ENCODE data around the gene MAGEA11.
"Not testable (repeated sequence)": the region's sequence is repeated elsewhere in the genome, so short reads cannot be mapped to it uniquely, and the experiment has no call there.

The MAGEA11 gene

DNA sequence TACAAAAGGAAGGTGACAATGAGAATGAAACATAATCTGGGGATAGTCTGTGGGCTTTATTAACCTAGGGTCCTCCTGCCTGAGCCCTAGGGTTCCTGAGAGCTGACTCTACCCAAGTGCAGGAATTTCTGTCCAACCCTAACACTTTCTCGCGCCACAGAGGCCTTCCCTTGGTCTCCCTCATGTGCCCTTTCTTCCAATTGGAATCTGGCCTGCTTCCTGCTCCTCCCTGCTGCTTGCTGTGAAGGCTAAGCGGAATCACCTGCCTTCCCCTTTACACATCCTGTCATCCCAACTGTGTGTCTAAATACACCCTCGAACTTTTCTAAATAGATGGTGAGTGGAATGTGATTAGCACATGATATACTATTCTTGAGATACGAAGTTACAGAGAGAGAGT is 5.9 kb downstream of the MAGEA11 start:
- DNase-seq (ENCODE audit: low read depth, low spot score) = no peak

DNA sequence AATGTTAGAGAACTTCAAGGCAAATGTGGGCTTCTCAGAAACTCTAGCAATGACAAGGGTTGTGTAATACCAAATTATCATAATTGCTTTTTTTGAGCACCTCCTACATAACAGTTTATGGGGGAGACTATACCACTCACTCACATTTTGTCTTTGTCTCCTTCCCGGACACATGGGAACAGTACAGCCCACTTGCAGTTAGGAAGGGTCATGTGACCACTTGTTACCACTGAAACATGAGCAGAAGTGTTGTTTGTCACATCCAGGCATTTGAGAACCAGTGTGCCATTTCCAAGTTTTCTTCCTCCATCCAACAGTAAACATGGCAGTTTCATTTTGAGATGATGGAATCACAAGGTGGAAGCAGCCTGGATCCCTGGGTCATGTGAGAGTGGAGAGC is 6.9 kb downstream of the MAGEA11 start:
- no peak for DNase-seq (ENCODE audit: low read depth, low spot score)

DNA sequence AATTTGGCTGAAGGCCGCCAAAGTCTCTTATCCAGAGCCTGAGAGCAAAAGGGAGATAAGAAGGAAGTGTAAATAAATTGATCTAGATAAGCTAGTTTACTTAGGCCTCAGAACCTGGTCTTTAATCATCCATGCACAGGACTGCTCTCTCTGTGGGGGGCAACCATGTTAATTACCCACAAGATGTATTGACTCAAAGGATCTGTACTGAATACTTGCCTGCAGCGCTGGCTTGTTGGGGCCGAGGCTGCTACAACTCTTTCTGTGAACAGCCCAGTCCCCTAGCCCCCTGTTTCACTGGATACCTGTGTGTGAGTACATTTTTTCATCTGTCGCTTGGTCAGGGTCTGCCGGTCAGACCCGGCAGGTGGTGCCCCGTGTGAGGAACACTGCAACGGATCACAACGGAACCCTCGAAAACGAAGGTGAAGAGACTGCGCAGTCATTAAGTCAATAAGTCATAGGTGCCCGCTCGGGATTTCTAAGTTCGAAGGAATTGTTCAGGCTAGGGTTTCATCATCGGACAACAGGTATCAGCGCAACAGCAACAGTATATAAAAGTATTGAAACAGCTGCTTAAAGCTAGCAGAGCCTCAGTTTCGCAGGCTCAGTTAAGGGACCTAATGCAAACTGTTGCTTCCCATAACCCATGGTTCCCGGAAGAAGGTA is 8.3 kb downstream of the MAGEA11 start:
- peak; percentile 62 for DNase-seq (ENCODE audit: low read depth, low spot score)

DNA sequence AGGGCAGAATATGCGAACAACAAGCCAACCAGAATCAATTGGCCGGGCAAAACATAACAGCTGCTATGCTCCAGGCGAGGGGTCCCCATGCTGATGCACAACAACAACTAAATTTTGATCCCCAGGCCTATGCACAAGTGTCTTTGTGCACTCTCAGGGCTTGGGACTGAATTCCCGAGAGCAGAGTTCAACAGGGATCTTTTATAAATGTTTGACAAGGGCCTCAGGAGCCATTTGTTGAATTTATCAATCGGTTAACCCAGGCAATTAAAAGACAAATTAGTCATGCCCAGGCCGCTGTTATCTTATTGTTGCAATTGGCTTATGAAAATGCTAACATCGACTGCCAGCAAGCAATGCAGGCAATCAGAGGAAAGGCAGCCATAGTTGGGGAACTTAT is 9.4 kb downstream of the MAGEA11 start:
- not testable (repeated sequence) for DNase-seq (ENCODE audit: low read depth, low spot score)

DNA sequence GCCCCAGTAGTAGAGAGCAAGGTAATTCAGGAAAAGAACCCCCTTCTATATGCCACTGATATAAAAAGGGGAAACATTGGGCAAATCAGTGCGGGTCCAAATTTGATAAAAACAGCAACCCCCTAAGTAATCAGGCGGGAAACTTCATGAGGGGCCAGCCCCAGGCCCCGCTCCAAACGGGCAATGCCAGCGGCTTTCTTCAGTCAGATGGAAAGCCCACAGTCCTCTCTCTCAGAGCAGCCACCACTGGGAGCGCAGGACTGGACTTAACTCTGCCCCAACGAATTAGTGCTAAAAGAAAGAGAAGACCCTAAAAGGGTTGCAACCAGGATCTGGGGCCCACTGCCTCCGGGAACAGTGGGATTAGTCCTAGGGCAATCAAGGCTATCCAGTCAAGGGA is 9.9 kb downstream of the MAGEA11 start:
- DNase-seq (ENCODE audit: low read depth, low spot score) = peak; percentile 0

DNA sequence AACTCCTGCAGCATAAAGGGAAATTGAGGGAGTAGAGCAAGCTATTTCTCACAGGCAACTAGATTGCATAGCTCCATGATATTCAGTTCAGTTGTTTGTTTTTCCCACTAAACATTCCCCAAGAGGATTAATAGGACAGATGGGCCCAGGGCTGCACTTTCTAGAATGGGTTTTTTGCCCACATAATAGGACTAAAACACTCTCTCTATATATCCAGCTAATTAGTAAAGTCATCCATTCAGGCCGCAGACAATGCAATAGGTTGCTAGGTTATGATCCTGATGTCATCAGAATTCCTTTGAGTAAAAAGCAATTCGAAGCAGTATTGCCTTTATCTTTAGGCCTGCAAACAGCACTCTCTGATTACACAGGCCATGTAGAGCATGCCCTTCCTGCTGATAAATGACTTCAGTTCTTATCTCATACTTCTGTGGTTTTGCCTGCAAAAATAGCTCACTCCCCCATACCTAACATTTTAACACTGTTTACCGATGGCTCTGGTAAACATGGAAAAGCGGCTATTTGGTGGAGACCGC is 11.8 kb downstream of the MAGEA11 start:
- not testable (repeated sequence) for DNase-seq (ENCODE audit: low read depth, low spot score)

DNA sequence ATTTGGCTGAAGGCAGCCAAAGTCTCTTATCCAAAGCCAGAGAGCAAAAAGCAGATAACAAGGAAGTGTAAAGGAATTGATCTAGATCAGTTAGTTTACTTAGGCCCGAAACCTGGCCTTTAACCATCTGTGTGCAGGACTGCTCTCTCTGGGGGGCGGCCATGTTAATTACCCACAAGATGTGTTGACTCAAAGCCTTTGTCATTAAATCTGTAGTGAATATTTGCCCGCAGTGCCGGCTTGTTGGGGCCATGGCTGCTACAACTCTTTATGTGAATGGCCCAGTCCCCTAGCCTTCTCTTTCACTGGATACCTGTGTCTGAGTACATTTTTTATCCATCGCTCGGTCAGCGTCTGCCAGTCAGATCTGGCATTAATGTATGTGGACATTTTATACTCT is 15.4 kb downstream of the MAGEA11 start:
- not testable (repeated sequence) for DNase-seq (ENCODE audit: low read depth, low spot score)

DNA sequence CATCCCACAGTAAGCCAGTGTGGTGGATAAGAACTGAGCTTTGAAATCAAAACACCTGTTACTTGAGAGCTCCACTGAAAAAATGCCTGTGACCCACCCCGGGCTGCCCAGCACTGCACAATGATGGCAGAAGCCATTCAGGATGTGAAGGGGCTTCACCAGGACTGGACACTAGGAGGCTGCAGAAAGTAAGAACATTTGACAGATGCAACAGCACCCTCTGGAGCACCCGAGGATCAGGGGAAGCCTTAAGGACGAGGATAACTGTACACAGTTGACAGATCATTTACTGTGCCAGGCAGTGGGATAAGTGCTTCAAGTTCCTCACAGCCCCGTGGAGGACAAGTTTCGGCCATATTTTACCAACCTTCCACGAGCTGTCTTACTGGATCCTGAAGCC is 30.4 kb downstream of the MAGEA11 start:
- DNase-seq (ENCODE audit: low read depth, low spot score) = not testable (repeated sequence)

DNA sequence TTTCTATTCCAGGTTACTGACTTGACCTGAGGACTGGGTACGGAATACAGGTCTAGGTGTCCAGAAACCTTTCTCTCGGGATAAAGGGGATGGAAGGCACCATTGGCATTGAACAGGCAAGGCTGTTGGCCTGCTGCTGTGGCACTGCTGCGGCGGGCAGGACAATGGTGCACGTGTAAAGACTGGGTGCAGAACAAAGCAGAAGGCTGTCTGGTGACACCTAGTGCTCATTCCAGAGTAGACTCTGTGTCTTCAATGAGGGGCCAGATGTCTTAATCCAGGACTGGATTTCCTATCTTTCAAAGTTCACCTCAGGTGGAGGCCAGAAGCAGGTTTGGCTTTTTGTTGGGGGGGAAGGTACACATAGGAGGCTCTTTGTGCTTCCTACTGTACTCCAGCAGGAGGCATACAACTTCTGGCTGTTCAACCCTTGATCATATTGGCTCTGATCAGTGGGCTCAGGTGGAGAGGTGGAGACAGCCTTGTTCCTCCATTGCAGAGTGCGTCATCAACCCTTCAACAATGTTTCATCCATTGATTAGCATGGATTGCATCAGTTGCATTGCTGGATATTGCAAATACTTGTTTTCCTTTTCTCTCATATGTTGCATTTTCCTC is 34.6 kb downstream of the MAGEA11 start:
- DNase-seq (ENCODE audit: low read depth, low spot score) = not testable (repeated sequence)

DNA sequence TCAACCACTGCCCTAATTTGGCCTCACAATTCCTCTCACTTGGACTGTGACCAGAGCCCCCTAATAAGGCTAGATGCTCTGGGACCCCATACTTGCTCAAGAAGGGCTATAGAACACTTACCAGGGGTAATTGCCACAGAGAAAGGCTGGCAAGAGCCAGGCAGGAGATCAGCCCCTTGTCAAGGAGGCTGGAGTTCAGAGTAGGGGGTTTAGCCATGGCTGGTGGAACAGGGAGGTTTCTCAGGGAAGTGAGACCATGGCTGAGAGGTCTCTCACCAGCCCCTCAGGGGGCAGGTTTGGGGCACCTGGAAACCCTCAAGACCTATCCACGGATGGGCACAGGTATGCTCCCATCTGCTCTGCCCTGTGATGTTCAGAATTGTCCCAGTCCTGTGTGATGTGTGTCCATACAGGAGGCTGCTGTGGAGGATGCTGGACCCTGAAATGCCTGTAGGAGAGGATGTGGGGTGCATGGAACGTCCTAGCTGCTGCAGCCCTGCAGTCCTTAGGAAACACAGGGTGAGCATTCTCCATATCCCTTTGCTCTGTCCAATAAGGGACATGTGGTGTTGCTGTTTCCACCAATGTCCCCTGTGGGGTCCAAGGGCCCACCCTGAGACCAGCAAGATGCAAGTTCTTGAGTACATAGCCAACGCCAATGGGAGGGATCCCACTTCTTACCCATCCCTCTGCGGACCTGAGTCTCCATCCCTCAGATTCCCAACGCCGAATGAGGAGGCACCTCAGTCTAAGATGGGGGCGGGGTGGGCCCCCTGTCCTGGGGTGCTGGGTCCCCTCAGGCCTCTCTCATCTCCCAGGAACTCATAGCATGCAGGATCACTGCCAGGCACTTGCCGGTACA is 45.6 kb downstream of the MAGEA11 start:
- no peak for DNase-seq (ENCODE audit: low read depth, low spot score)

DNA sequence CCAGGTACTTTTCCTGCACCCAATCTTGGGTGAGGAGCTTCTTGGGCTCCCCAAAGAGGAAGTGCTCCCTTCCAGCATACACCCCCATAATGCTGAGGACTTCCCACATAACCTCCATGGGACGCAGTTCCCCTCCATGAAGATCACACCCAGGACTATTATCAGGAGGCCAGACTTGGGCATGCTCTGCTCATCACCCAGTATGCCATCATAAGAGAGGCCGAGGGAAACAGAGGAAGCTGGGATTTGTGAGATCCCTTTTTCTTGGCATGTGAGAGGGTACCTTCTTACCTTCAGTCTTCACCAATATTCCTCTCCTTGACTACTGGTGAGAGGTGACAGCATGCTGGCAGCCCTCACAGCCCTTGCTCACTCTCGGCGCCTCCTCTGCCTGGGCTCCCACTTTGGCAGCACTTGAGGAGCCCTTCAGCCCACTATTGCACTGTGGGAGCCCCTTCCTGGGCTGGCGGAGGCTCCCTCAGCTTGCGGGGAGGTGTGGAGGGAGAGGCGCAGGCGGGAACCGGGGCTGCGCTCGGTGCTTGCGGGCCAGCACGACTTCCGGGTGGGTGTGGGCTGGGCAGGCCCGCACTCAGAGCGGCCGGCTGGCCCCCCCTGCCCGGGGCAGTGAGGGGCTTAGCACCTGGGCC is 46.3 kb downstream of the MAGEA11 start:
- no peak for DNase-seq (ENCODE audit: low read depth, low spot score)

DNA sequence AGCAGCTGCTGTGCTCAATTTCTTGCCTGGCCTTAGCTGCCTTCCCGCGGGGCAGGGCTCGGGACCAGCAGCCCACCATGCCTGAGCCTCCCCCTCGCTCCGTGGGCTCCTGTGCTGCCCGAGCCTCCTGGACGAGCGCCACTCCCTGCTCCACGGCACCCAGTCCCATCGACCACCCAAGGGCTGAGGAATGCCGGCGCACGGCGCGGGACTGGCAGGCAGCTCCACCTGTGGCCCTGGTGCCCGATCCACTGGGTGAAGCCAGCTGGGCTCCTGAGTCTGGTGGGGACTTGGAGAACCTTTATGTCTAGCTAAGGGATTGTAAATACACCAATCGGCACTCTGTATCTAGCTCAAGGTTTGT is 46.8 kb downstream of the MAGEA11 start:
- not testable (repeated sequence) for DNase-seq (ENCODE audit: low read depth, low spot score)

DNA sequence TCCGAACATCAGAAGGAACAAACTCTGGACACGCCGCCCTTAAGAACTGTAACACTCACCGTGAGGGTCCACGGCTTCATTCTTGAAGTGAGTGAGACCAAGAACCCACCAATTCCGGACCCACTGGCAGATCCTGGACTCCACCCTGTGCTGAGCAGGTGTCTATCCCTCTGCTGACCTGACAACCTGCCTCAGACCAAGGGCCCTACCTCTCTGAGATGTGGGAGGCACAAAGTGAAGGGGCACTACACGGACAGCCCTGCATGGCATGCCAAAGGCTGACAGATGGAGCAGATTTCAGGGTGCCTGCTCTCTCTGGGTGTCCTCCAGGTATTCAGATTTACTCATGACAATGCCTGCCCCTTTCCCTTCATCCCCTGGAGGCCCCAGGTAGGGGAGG is 48.0 kb downstream of the MAGEA11 start:
- DNase-seq (ENCODE audit: low read depth, low spot score) = no peak

DNA sequence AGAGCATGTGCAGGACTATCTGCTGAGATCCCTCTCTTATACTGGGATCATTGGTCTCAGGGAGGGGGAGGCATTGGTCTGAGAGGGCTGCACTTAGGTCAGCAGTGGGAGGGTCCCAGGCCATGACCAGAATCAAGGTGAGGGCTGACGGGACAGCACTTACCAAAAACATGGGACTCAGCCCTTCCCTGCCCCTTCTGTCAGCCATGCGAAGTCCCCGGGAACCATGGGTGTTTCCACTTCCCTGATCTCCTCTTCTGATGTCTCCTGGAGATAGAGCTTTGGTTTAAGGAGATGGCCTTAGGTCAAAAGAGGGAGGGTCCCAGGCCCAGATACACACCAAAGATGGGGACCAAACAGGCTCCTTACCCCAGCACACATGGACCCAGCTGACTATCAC is 49.1 kb downstream of the MAGEA11 start:
- DNase-seq (ENCODE audit: low read depth, low spot score) = no peak

DNA sequence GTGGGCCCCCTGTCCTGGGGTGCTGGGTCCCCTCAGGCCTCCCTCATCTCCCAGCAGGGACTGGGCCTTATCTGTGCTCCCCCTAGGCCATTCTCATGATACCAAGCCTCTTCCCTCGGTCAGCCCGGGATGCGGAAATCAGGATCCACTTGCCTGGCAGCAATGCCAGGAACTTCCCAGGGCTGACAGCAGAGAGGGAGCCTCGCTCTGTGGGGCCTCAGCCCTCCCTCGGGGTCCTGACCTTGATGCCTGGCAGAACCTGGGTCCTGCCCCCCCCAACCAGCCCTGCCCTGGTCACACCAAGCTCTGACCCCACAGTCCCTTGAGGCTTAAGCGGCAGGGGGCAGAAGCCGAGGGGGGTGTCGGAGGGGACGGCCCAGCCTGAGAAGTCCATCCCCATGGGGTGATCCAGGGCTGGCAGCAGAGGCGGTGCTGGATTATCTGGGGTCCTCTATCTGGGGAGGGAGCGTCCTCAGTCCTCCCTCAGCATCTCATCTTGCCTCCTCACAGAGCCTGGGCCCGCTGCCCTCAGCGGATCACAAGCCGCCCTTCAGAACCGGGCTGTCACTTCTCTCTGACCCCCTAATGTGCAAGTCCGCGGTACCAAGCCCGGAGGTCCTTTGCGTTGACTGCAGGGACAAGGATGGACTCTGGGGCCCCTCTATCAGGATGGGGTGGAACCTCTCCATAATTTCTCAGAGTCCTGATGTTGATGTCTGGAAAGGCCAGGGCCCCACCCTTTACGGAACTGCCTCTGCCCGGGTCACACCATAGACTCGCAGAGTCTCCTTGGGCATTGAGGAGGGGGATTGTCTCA is 50.2 kb downstream of the MAGEA11 start:
- DNase-seq (ENCODE audit: low read depth, low spot score) = not testable (repeated sequence)

DNA sequence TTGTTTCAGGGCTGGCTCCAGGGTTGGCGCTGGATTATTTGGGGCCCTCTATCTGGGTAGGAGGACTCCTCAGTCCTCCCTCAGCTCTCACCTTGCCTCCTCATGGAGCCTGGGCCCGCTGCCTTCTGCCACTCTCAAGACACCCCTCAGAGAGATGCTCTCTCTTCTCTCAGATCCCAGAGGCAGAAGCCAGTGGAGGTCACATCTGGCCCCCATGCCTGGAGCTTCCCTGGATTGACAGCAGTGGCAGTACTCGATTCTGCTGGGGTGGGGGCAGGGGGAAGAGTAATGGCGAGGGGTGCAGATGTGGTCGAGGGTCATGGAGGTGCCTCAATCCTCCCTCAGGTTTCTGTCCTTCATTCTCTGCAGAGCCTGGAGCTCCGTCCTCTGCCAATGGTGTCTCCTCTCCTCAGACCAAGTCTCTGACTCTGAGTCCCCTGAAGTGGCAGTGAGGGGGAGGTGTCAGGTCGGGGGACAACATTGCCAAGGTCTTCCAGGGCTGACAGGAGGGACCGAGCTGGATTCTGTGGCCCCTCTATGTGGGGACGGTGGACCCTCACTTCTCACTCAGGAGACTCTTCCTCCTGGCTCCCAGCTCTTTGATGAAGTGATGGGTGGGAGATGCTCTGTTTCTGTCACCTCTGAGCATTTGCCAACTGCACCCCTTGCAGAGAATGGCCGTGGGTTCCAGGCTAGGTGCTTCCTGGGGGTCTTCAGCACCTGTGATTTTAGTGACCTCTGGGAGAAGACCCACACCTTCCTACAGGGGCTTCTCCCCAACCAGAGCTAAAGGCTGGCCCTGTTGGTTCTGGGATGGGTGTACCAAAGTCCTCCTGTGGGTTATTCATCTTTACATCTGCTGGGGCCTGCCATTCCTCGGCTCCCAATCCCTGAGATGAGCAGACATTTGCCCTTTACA is 51.1 kb downstream of the MAGEA11 start:
- no peak for DNase-seq (ENCODE audit: low read depth, low spot score)

Data from ELF-1 (cell line).